ENCODE data around the gene HSF2BP.
A peak's percentile ranks its signal among the peaks of the same experiment; 100 is the strongest.

GRCh38 chr21:43659136-43660000 is at the start of gene HSF2BP, which contains the start of gene RRP1B:
- TF ChIP-seq RAD21 (IDR thresholded peaks at IDR 0.05; ENCODE audit: low read depth) (no peak), EP300 (IDR thresholded peaks at IDR 0.05; ENCODE audit: borderline replicate concordance) (peak; percentile 41; the same call in 1 of the 2 replicates)

Measured in Ishikawa (cell line).